Measurements from ENCODE around the gene ZNF526.

Gene ZNF526

GRCh38 chr19:42224940-42225717 is 5.0 kb downstream of the ZNF526 start:
- no peak for DNase-seq (ENCODE audit: low spot score)

- no peak for DNase-seq (ENCODE audit: low spot score)
Observed at GRCh38 chr19:42225718-42226292, 5.7 kb downstream of the ZNF526 start.

DNA sequence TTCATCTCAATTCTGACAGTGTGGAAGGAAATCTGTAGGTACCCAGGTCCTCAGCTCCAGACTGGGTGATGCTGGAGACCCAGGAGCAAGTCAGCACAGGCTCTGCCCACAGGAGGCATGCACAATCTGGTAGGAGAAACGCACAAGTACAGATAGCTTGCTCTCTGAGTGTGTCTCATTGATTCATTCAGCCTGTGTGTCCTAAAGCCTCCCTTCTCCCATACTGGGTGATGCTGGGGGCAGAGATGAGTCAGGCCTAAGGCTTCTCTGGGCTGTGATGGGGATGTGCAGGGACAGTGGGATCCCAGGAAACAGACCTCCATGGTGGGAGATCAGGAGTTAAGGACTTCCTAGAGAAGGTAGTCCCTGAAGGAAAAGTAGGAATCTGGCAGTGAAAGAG is 6.8 kb downstream of the ZNF526 start:
- peak; percentile 14 for DNase-seq (ENCODE audit: low spot score)

- no peak for DNase-seq (ENCODE audit: low spot score)
Observed at GRCh38 chr19:42228641-42229040, 8.5 kb downstream of the ZNF526 start.

- DNase-seq (ENCODE audit: low spot score), result no peak
Observed at GRCh38 chr19:42229301-42229854, 9.3 kb downstream of the ZNF526 start.

GRCh38 chr19:42229855-42230351 is 9.8 kb downstream of the ZNF526 start:
- DNase-seq (ENCODE audit: low spot score), result peak; percentile 7

GRCh38 chr19:42230571-42230970 is 10.5 kb downstream of the ZNF526 start:
- no peak for DNase-seq (ENCODE audit: low spot score)

DNA sequence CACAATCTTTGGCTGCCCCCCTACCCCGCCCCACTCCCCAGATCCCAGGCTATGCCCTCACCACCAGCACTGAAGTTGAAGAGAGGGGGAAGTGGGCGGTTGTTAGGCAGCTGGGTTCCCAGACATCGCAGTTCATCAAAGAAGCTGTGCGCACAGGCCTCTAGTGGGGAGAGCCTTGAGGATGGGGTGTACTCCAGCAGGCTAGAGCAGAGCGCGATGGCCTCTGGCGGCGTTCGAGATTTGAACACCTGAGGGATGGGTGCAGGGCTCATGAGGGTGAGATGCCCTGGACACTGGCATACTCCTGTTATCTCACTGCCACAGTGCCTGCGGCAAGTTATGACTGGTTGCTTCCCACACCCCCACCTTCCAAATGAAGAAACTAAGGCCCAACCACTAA is 12.3 kb downstream of the ZNF526 start:
- no peak for DNase-seq (ENCODE audit: low spot score)

- no peak for DNase-seq (ENCODE audit: low spot score)
Observed at GRCh38 chr19:42233106-42233505, 13.0 kb downstream of the ZNF526 start.

DNA sequence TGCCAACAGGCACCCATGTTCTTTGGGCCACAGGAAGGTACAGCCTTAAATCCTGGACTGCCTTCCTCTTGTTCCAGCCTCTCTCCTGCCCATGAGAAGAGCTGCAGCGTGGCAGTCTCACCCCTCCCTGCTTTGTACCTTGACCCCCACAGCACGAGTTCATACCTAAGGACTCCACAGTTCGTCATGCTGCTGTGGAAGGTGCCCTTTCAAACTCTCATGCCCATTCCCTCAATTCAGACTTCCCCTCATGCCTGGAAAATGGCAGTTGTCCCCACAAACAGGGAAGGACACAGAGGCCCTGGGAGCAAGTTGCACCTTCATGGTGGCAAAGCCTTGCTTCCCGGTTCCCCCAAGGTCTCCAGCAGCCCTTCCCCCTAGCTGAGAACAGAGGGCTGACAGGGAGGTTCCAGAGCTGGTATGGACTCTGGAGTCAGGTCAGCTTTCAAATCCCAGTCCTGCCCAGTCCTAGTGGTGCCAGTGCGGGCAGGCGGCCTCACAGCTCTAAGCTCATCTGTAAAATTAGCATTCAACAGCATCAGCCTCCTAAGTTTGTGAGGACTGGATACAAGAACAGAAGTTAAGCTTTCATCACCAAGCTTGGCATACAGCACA is 13.7 kb downstream of the ZNF526 start:
- DNase-seq (ENCODE audit: low spot score), result no peak

DNA sequence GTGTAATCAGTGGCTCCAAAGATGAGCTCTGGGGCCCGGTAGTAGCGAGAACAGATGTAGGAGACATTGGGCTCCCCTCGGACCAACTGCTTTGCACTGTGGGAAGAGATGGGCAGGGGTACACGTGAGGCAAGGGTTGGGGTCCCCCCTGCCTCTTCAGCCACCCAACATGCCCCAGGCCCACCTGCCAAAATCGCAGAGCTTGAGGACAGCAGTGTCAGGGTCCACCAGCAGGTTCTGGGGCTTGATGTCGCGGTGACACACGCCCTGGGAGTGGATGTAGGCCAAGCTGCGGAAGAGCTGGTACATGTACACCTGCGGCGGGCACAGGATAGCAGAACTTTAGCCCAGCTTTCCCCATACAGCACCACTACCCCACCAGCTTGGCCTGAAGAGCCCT is 14.3 kb downstream of the ZNF526 start:
- no peak for DNase-seq (ENCODE audit: low spot score)

DNA sequence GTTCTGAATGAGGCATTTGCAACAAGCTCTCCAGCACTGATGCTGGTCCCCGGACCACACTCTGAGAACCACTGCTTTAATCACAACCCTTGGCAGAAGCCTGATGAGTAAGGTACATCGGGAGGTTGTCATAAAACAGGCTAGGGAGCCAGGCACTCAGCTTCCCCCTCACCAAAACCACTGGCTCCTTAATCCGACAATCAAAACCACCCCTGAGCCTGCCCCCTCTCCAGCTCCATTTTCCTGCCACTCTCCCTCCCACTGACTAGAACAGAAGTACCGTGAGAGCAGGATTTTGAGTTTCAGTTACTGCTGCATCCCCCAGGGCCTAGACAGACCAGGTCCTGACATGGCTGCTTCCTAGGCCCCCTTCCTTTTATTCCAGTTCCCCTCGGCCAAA is 15.1 kb downstream of the ZNF526 start:
- no peak for DNase-seq (ENCODE audit: low spot score)

DNA sequence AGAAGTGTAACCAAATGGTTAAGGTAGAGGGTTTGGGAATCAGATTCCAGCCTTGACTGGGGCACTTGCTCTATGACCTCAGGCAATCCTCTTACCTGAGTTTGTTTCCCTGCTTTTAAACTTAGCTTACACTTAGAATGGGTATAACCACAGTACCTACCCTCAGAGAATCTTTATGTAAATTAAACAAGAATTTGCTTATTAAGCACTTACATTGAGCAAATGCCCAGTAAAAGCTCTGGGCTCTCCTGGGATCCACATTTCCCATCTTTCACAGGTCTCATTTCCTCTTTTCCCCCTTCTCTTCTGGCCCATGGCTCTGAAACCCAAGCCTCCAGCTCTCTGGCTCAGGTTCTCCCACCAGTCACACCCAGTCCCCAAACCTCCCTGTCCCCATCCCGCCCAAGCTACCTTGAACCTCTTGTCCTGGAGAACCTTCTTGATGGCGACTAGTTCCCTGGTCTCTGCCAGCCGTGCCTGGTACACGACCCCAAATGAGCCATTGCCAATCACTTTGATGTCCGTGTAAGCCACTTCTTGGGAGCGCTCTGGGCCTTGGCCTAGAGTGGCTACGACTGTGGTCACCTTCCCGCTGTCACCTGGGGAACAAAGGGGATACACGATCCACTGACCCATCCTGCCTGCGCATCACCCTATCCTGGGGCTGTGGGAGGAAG is 19.6 kb downstream of the ZNF526 start:
- no peak for DNase-seq (ENCODE audit: low spot score)

GRCh38 chr19:42241279-42241678 is 21.2 kb downstream of the ZNF526 start:
- no peak for DNase-seq (ENCODE audit: low spot score)

- DNase-seq (ENCODE audit: low spot score), result peak; percentile 6
Observed at GRCh38 chr19:42242069-42242511, 22.0 kb downstream of the ZNF526 start.

DNA sequence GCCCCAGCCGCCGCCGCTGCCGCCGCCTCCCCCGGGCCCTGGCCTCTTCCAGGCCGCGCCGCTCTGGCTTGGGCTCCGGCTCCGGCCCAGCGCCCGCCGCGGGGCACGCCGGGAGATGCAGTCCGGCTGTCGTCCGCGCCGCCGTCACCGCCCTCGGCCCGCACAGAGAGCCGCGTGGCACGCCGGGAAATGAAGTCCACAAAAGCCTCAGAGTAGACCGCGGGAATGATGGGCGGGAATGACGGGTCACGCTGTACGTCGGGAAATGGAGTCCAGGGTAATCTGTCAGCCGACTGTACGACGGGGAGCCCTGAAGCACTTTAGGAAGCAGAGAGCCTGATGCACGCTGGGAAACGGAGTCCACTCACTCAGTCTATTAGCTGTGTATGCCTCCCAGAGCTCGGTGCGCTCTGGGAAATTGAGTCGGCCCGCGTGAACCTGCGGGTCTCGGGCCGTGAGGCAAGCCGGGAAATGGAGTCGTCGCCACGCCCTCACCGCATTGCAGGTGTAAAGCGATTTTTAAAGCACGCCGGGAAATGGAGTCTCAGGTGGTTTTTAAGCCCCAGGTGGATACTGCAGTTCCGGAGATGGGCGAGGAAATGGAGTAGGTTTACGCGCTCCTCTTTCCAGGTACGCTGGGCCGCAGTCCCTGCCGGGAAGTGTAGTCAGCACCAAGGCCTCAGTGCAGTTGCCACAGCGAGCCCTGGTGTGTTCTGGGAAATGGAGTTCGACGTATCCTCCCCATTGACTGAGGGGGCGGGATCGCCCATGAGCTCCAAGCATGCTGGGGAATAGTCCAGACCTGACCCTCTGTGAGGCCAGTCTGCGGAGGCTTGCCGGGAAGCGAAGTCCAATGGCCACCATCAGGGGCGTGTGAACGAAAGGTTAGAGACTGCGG is 22.6 kb downstream of the ZNF526 start, which contains the start of gene GSK3A:
GSK3A (minus strand) TSS at position 91 of the 898 bp plus-strand sequence. CDS start 137 bp downstream, outside the sequence.
- peak; percentile 99 for DNase-seq (ENCODE audit: low spot score)

- peak; percentile 94 for DNase-seq (ENCODE audit: low spot score)
Observed at GRCh38 chr19:42244347-42245220, 24.5 kb downstream of the ZNF526 start.

- DNase-seq (ENCODE audit: low spot score), result no peak
Observed at GRCh38 chr19:42245231-42245630, 25.1 kb downstream of the ZNF526 start.

DNA sequence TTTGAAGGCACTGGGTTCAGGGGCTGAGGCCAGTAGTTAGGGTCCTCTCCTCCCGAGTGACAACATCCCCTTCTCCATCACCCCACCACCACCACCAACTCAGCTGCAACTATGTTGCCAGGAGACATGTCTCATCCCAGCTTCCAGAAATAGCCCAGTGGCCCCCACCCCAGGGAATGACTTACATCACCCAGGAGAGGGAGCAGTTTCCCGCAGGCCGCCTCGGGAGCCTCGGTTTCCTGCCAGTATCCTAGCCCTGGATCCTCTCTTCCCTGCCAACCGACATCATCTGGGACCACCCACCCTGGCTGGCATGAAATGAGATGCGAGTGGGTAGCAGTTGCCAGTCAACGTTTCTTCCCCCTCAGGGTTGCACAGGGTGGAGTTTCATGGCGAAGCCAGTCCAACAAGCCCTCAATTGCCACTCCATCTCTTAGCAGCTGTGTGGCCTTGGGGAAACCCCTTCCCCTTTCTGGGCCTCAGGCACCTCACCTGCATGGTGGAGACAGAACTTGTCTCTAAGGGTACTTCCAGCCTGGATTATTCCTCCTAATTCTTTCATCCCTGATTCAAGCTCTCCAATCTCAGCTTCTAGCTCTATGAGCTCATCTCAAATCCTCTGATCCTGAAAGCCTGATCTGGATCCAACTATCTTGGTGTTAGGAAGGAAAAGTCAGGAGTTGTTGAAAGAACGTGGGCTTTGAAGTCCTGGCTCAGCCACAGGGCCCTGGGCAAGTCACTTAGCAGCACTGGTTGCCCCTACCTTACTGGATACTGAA is 26.2 kb downstream of the ZNF526 start:
- DNase-seq (ENCODE audit: low spot score), result peak; percentile 72
